Putamen (tissue), 1 donor: Measurements from ENCODE around the gene DPY30.
"Not testable (repeated sequence)": the region's sequence is repeated elsewhere in the genome, so short reads cannot be mapped to it uniquely, and the experiment has no call there.

ENCODE experiments used
- DNase-seq: peaks from one replicate; pipeline ENCODE4 v3.0.0-alpha.2; 2016; ENCODE audit warnings: low spot score

The DPY30 gene

GRCh38 chr2:32039447-32040219 is at the start of gene DPY30:
Gene DPY30 (minus strand): TSS chr2:32039805. CDS start chr2:32039456, 349 bp downstream.
- peak; percentile 95 for DNase-seq

GRCh38 chr2:32074134-32074506 is 34.5 kb upstream of the DPY30 start:
- no peak for DNase-seq

- no peak for DNase-seq
Measured at GRCh38 chr2:32067549-32067948, 27.9 kb upstream of the DPY30 start.

GRCh38 chr2:32064713-32065112 is 25.1 kb upstream of the DPY30 start:
- DNase-seq, result no peak

DNA sequence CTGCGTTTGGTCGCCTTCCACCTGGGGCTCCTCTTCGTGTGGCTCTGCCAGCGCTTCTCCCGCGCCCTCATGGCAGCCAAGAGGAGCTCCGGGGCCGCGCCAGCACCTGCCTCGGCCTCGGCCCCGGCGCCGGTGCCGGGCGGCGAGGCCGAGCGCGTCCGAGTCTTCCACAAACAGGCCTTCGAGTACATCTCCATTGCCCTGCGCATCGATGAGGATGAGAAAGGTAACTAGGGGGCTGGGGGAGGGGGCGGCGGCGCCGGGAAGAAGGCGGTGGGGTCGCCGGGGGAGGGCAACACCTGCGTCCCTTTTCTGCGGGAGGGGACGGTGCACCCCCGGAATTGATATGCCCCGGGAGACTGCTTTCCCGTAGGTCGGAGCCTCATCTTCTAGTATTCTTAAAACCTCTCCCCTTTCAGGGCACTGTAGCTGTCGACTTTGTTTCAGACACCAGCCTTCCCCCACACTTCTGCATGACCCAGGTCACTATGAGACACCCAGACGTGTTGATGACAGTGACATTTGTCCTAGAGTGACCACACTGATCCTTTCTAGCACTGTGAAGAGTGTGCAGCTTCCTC is 24.5 kb upstream of the DPY30 start:
- DNase-seq, result peak; percentile 12

DNA sequence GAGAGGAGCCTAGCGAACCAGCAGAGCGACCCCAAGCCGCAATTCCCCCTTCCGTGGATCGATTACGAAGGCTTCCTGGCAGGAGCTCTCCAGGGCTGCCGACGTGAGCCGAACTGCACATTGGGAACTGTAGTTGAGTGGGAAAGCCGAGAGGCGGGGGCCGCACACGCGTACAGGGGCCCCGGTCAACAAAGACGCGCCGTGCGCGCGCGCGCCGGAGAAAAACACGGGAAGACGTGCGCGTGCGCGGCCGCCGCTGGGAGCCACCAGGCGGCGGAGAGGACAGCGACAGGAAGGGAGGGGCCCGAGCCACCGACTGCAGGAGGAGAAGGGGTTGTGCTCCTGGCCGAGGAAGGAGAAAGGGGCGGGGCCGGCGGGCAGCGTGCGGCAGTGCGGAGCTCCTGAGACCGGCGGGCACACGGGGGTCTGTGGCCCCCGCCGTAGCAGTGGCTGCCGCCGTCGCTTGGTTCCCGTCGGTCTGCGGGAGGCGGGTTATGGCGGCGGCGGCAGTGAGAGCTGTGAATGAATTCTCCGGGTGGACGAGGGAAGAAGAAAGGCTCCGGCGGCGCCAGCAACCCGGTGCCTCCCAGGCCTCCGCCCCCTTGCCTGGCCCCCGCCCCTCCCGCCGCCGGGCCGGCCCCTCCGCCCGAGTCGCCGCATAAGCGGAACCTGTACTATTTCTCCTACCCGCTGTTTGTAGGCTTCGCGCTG is 23.9 kb upstream of the DPY30 start, which contains the start of gene SPAST:
Gene SPAST (plus strand): TSS at position 247 of the 711 bp plus-strand sequence. CDS start 276 bp downstream, at position 523.
- DNase-seq, result peak; percentile 98

GRCh38 chr2:32061973-32062861 is 22.6 kb upstream of the DPY30 start:
- peak; percentile 25 for DNase-seq

- no peak for DNase-seq
Measured at GRCh38 chr2:32061430-32061829, 21.8 kb upstream of the DPY30 start.

DNA sequence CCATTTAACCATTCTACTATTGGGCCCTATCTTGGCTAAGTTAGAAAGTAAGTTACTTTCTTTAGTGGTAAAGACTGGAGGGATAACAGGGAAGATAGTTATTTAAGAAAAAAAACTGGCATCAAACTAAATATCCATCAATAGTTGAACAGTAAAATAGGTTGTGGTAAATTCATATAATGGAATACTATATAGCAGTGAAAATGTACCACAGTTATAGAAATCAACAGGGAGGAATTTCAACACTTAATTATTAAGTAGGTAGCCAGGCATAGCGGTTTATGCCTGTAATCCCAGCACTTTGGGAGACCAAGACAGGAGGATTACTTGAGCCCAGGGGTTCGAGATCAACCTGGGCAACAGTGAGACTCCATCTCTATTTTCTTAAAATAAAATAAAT is 20.7 kb upstream of the DPY30 start:
- DNase-seq, result no peak

DNA sequence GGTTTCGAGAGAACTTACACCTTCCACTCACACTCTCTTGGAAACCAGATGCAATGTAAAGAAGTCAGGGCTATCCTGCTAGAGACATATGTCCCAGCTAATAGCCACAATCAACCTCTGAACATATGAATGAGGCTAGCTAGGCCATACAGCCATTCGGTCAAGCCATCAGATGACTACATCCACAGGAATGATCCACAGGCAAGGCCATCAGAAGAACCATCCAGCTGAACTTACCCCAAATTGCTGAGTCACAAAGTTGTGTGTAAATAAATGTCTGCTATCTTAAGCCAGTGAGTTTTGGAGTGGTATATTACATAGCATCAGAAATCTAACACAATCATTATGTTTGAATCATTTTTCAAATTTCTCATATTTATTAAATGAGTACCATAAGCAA is 18.5 kb upstream of the DPY30 start:
- no peak for DNase-seq

GRCh38 chr2:32054583-32054982 is 15.0 kb upstream of the DPY30 start:
- DNase-seq, result not testable (repeated sequence)

GRCh38 chr2:32051836-32052439 is 12.3 kb upstream of the DPY30 start:
- DNase-seq, result no peak

GRCh38 chr2:32043561-32043960 is 4.0 kb upstream of the DPY30 start:
- DNase-seq, result no peak

DNA sequence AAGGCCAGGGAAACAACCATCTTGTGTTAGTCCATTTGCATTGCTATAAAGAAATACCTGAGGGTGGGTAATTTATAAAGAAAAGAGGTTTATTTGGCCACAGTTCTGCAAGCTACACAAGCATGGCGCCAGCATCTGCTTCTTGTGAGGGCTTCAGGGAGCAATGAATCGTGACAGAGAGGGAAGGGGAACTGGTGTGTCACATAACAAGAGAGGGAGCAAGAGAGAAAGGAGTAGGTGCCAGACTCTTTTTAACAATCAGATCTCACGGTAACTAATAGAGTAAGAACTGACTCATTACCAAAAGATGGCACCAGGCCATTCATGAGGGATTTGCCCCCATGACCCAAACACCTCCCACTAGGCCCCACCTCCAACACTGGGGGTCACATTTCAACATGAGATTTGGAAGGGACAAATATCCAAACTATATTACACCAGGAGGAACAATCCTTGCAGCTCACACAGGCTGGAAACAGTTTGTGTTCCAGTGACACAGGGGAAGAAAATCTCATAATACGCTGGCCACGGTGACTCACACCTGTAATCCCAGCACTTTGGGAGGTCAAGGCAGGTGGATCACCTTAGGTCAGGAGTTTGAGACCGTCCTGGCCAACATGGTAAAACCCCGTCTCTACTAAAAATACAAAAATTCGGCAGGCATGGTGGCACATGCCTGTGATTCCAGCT is 5.3 kb downstream of the DPY30 start:
- not testable (repeated sequence) for DNase-seq

DNA sequence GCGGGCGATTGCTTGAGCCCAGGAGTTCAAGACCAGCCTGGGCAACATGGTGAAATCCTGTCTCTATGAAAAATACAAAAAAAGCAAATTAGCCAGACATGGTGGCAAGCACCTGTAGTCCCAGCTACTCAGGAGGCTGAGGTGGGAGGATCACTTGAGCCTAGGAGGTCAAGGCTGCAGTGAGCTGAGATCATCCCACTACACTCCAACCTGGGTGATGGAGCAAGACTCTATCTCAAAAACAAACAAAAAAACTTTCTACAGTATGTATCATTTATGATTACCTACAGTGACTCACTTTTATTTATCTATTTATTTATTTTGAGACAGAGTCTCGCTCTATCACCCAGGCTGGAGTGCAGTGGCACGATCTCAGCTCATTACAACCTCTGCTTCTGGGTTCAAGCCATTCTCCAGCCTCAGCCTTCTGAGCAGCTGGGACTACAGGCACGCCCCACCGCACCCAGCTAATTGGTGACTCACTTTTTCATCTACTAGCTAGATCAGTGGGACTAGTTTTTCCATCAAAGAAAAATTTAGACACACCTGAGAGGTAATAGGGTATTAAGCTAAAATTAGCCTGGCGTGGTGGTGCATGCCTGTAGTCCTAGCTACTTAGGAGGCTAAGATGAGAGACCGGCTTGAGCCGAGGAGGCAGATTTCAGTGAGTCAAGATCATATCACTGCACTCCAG is 20.7 kb downstream of the DPY30 start:
- not testable (repeated sequence) for DNase-seq

- no peak for DNase-seq
Measured at GRCh38 chr2:32012872-32013271, 26.7 kb downstream of the DPY30 start.

- DNase-seq, result no peak
Measured at GRCh38 chr2:32011485-32011960, 28.1 kb downstream of the DPY30 start.

DNA sequence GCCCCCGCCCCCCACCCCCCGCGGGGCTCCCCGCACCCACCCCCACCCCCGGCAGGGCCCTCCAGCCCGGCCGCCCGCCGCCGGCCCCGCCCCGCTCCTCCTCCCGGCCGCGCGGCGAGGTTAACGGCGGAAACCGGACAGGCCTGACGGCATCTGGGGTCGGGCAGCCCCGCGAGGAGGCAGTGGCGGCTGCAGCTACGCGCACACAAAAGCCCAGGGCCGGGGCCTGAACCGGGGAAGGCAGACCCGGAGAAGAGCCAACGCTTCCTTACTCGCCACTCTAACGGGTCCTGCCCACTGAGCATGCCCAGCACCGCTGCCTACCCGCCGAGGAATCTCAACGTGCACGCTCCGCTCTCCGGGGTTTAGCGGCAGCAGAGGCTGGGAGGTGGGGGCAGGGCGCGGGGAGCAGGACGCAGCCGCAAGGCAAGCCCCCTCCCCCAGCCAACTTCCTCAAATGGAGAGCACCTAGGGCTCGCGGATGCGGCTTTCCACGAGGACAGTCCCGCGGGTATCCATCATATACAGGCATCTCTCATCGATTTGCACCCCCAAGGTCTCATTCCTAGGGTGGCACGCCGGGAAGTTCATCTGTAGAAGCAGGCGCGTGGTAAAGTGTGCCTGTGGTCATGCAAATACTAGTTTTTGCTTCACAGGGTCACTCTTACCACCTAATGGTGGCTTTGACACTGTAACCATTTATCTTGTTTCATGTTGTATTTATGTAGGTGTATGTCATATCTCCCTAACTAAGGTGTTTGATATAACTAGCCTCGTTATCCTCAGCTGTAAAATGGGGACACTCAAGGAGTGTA is 28.7 kb downstream of the DPY30 start, which contains the start of gene MEMO1:
Gene MEMO1 (minus strand): TSS at position 339 of the 815 bp plus-strand sequence. CDS start 761 bp downstream, outside the sequence.
- peak; percentile 94 for DNase-seq

- DNase-seq, result not testable (repeated sequence)
Measured at GRCh38 chr2:32010280-32010669, 29.3 kb downstream of the DPY30 start.
